ENCODE data around the gene NBR1.

GRCh38 chr17:43193251-43193650 is 22.2 kb downstream of the NBR1 start:
- TF ChIP-seq CTCF (IDR thresholded peaks at IDR 0.05 in 8 of 11, conservative IDR thresholded peaks at IDR 0.05 in 3 of 11) (no peak), POLR2A (IDR thresholded peaks at IDR 0.05) (no peak)

All from spleen (tissue), 7 donors.